HG03064 (cell line): ENCODE results near the gene PTPRE.

Experiments used
- ATAC-seq: cut with Tn5 transposase; IDR thresholded peaks from one replicate; pipeline ENCODE4 v1.9.1; 2021; ENCODE audit warnings: low read depth; ENCODE audit not compliant: unreplicated experiment

The PTPRE gene

DNA sequence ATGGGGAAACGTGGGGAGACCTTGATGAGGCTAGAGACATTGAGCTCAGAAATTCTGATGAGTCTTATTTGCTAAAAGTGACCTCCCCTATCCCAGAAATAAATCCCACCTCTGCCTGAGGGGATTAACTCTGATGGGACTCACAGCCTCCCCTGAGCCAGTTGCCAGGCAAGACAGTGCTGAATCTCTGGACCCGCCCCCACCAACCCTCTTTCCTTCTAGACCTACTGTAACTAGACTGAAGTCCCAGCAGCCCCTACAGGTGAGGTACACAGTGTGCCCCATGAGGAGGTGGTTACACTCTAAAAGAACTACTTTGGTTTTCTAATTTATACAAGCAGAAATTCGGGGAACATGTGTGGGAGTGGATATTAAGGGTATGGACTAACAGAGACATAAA, 42.9 kb downstream of the PTPRE start:
- ATAC-seq, result no peak

- ATAC-seq, result no peak
These were observed 45.1 kb downstream of the PTPRE start for GRCh38 chr10:127951861-127952574.

DNA sequence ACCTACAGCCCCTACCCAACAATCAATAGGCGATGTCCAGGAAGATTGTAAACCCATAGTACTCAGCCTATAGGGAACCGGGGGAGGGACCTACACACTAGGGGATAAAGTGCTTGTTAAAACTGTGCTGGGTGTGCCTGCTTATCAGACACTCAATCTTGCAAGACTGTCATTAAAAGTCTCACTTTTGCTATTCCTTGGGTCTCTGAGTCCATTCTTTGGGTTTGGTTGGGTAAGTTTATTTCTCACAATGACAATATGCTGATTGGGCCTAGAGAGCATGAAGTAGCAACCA, 45.6 kb downstream of the PTPRE start:
- no peak for ATAC-seq

- ATAC-seq, result no peak
These were observed 46.0 kb downstream of the PTPRE start for GRCh38 chr10:127952918-127953317.

- no peak for ATAC-seq
These were observed 47.0 kb downstream of the PTPRE start for GRCh38 chr10:127953876-127954275.

DNA sequence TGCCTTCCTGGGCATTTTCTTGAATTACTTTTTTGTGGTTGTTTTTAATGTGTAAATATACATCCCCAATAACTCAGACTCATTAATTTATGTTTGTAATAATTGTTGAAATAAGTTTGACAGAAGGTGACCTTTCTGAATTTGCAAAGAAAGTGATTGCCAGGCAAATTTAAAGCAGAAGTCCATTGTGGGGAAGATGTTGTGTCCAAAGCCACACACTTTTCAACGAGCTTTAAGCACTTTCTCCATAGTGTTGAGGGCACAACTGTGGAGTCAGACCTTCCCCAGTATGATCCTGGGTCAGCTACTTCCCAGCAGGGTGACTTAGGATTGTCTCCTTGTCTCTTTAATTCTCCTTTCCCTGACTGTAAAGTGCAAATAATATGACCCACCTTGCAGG, 52.5 kb downstream of the PTPRE start:
- ATAC-seq, result no peak

- ATAC-seq, result no peak
These were observed 54.2 kb downstream of the PTPRE start for GRCh38 chr10:127961071-127961470.

- ATAC-seq, result no peak
These were observed 55.3 kb downstream of the PTPRE start for GRCh38 chr10:127962205-127962604.

GRCh38 chr10:127963136-127963535, 56.2 kb downstream of the PTPRE start:
- no peak for ATAC-seq

DNA sequence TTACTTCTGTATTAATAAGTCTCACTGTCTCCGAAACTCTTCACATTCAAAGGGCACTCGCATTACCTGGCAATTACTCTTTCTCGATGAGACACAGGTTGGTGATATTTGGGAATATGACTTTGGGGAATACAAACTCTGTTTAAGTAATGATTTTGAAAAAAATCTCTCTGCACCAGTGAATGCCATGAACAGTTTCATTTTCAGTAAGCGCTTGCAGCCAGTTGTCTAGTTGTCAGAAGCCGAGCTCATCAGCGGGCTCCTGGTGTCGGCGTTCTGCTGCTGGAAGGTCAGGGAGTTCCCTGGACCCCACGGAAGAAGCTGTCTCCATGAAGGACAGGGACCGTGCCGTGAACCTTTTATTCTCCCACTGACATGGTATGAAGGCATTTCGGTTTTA, 57.7 kb downstream of the PTPRE start:
- ATAC-seq, result no peak

GRCh38 chr10:127966875-127967274, 60.0 kb downstream of the PTPRE start:
- ATAC-seq, result no peak

GRCh38 chr10:127968027-127968441, 61.1 kb downstream of the PTPRE start:
- ATAC-seq, result no peak

DNA sequence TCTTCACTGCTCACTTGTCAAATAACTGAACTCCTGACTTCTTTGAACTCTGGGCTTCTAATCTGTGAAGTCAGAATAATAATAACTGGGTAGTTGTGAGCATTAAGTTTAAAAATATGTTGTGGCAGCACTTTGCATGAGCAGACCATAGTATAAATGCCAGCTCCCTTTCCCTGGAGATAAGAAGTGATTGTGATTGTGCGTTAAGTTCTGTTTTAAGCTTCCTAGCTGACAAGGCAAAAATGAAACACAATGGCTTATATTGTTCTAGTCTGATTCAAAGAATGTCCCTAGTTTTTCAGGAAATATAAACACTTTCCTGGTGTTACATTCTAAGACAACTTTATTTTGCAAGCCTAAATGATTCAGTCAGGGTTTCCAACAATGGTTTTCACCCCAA, 61.8 kb downstream of the PTPRE start:
- no peak for ATAC-seq

DNA sequence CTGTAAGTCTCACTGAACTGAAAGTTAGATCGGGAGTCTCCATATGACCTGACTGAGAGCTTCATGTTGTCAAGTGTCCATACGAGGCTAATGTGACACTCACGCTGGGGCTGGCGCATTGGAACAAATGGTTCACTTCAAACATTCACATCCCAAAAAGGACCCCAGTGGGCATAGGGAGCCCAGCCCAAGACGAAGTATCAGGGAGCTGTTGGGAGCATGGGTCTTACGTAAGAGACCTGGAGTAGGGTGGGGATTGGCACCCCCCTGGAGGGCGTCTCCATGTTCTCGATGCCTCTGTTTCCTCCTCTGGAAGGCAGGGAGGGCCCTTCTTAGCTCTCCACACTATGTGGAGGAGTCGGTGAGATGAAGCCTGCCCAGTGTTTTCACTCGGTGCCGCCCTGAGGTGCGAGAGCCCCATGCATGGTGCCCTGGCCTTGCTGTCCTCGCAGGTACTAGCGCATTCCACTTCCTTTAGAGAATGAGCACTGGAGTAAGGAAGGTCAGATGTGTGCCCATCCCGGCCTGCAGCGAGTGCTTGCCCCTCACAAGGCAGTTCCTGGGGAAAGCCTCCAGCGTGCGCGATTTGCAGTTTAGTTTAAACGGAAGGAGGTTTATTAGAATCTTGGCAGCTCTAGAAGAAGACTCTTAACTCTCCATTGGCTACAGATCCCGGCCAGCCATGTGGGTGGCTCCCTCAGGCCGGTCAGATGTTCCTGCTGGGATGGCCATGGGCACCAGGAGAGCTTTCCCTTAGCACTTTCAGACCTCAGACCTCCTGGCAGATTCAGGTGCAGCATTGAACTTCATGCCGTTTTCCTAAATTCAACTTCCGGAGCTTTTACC, 64.4 kb downstream of the PTPRE start:
- no peak for ATAC-seq

GRCh38 chr10:127971963-127972615, 65.2 kb downstream of the PTPRE start:
- ATAC-seq, result no peak

DNA sequence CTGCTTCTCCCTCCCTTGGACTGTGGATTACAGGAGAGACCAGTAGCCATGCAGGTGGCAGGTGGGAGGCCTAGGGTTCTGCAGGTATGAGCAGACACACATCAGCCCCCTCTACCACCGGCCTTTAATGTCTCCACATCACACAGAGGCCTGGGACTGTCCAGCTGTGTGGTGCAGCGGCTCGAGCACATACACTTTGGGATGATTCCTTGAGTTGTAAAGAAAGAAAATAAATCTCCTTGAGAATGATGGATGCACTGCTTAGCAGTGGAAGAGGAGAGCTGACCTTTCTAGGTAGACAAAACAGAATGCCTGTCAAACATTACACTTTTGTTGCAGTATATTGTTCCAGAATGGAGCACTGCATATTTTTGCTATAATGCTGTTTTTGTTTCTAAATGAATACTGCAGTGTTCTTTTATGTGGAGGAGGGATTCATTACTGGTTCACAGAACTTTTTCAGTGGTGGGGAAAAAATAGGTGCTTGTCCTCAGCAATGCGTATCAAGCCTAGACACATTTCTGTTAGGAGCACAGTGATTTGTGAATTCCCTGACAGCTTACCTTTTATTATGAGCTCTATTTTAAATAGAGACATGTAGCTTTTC, 66.0 kb downstream of the PTPRE start:
- no peak for ATAC-seq

DNA sequence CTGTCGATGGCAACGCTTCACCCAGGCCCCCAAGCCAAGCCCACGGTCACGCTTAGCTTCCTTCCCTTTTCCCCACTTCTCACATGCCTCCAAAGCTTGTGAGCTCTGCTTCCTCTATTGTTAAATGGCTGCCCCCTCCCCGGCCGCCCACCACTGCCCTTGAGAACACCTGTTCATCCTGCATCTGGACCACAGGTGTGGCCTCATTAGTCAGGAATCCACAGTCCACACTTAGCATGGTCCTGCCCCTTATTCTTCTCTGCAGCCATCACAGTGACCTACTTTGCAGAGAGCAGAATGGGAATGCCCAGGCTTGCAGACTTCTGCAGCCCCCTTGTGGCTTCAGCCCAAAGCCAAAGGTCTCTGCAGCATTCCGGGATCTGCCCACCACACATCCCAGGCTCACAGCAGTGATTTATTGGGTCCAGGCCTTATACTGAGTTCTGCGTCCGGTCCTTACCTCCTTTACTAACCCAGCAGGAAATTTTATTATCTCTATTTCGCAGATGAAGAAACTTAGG, 66.9 kb downstream of the PTPRE start:
- ATAC-seq, result no peak

GRCh38 chr10:127974911-127975310, 68.0 kb downstream of the PTPRE start:
- ATAC-seq, result no peak

GRCh38 chr10:127976286-127976685, 69.4 kb downstream of the PTPRE start:
- no peak for ATAC-seq

DNA sequence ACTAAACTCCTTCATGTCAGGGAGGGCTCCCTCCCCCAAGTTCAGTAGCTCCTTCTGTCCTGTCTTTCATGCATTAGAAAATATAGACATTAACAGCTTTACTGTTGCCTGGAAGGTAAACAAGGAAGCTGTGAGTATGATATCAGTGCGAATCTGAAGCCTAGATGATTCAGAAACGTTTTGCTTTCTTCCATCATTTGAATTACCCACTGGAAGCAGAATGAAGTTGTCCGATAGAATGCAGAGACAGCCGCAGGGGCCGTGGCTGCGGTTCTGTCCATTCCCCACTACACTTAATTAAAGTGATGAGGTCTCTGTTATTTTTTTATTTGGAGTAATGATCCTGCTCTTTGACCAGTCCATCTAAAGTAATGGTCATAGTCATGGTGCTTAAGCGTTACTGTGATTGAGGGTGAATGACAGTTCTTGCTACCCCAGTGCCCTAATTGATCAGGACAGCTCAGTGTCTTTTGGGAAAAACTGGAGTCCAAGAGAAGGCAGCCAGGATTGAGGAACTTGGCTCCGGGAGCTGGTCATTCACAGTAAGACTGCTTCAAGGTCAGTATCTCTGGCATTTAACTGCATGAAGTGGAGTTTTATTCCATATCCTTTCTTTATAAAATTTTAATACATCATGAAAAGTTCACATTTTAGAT, 69.9 kb downstream of the PTPRE start:
- no peak for ATAC-seq
